K562 (cell line): ENCODE measurements around the gene AFAP1. TPM values are rescaled to one million over a fixed set of nuclear protein-coding genes. Genes with fewer than 3 reads are reported as not detected.

Source experiments
- BMI1 ChIP-seq: fragments of 150-350 bp; IDR thresholded peaks from 2 replicates; pipeline ENCODE4 v1.6.1; 2014; ENCODE audit warnings: low read length
- CREB3L1 ChIP-seq: fragments of 450-650 bp; IDR thresholded peaks from 2 replicates; pipeline ENCODE4 v1.6.1; 2014; ENCODE audit warnings: low read depth, mild to moderate bottlenecking, moderate library complexity, borderline replicate concordance
- ELF1 ChIP-seq: fragments of 200-800 bp; sonication (Bioruptor generic); IDR thresholded peaks from 2 replicates; pipeline ENCODE4 v1.6.1; 2016; ENCODE audit warnings: missing genetic modification characterization, missing compliant biosample characterization
- GABPB1 ChIP-seq: sonication (generic); formaldehyde crosslinking; IDR thresholded peaks from 2 replicates; pipeline ENCODE4 v1.8.0; 2022; ENCODE audit warnings: mild to moderate bottlenecking, missing genetic modification reagents
- IFI16 ChIP-seq: fragments of 250-450 bp; sonication (Bioruptor Pico); IDR thresholded peaks from 2 replicates; pipeline ENCODE4 v2.1.2; 2022; ENCODE audit warnings: mild to moderate bottlenecking, inconsistent platforms
- MAFF ChIP-seq: IDR thresholded peaks from 2 replicates; pipeline ENCODE4 v1.6.1; 2012; ENCODE audit warnings: low read length, improper control_type of control experiment
- NFIC ChIP-seq: fragments of 450-650 bp; IDR thresholded peaks from 2 replicates; pipeline ENCODE4 v1.6.1; 2017; ENCODE audit warnings: mild to moderate bottlenecking, inconsistent platforms
- POLR2AphosphoS5 ChIP-seq: IDR thresholded peaks from 2 replicates; pipeline ENCODE4 v1.6.1; 2011; ENCODE audit warnings: mild to moderate bottlenecking, low read depth, low read length, moderate library complexity; ENCODE audit not compliant: control insufficient read depth, insufficient read depth
- SAP30 ChIP-seq: fragments of 200-600 bp; sonication (generic); IDR thresholded peaks from 2 replicates; pipeline ENCODE4 v1.6.1; 2012; ENCODE audit warnings: borderline replicate concordance, low read depth, mild to moderate bottlenecking, moderate library complexity, low read length, control low read depth, inconsistent platforms; ENCODE audit not compliant: insufficient read depth, poor library complexity, severe bottlenecking
- SRSF3 ChIP-seq: fragments of 200-400 bp; formaldehyde crosslinking; IDR thresholded peaks from 2 replicates; pipeline ENCODE4 v1.6.1; 2016; ENCODE audit warnings: mild to moderate bottlenecking, low read length, moderate library complexity; ENCODE audit not compliant: insufficient read depth
- ZNF253 ChIP-seq: fragments of 250-450 bp; sonication (Bioruptor Pico); conservative IDR thresholded peaks from 2 replicates; pipeline ENCODE4 v1.6.1; 2021; ENCODE audit warnings: mild to moderate bottlenecking
- ZNF311 ChIP-seq: fragments of 250-450 bp; sonication (Bioruptor Pico); IDR thresholded peaks from 2 replicates; pipeline ENCODE4 v1.4.0; 2020; ENCODE audit warnings: mild to moderate bottlenecking, moderate library complexity
- ZNF318 ChIP-seq, 2 experiments: fragments of 450-650 bp; IDR thresholded peaks; 2 replicates each; pipeline ENCODE4 v1.6.1; 2016; ENCODE audit warnings: mild to moderate bottlenecking in 2 of 2, borderline replicate concordance in 1 of 2, low read depth in 1 of 2, moderate library complexity in 1 of 2
- ZNF76 ChIP-seq: fragments of 250-450 bp; sonication (Bioruptor Pico); IDR thresholded peaks from 2 replicates; pipeline ENCODE4 v1.4.0; 2020; ENCODE audit warnings: mild to moderate bottlenecking, moderate library complexity, borderline replicate concordance
- ZNF778 ChIP-seq: fragments of 450-650 bp; formaldehyde crosslinking; IDR thresholded peaks from 2 replicates; pipeline ENCODE4 v1.4.0; 2020; ENCODE audit warnings: mild to moderate bottlenecking, moderate library complexity
- polyA plus RNA-seq, 8 experiments: library from polyadenylated mRNA; depleted of rRNA in 4 of 8; stranded (reverse) in 5 of 8; unstranded in 3 of 8; fragments of >200 nt; fragmentation: Nextera tagmentation in 2 of 8; fragmentation: Illumina TruSeq in 1 of 8; extraction: Ambion mirVana in 2 of 8; extraction: Trizol in 1 of 8; gene quantifications; 2 replicates each; pipeline versions ENCODE4 v1.2.1 to v1.2.3, GENCODE V29; 2011 to 2014; ENCODE audit warnings: inconsistent platforms in 1 of 8, missing spikeins in 1 of 8
- total RNA-seq, 7 experiments: library from RNA; depleted of rRNA in 6 of 7; stranded (reverse); fragments of >200 nt in 6 of 7; fragmentation: Illumina TruSeq in 2 of 7; extraction: Trizol in 2 of 7; gene quantifications; 2 replicates each; pipeline versions ENCODE4 v1.2.1 to v1.2.3, GENCODE V29; 2011 to 2021; ENCODE audit warnings: low replicate concordance in 1 of 7

The AFAP1 gene
- total and polyA plus RNA-seq, 9 of the 15 experiments (the other 6 are each of a cell fraction or from before 2014, with no cell fraction given), result 0.07 to 0.42 (median 0.12) TPM; not detected in 1

- TF ChIP-seq ZNF318 (IDR thresholded peaks at IDR 0.05; ENCODE audit: borderline replicate concordance in 1 of 2, low read depth in 1 of 2) (no peak), CREB3L1 (no peak), SAP30 (no peak), GABPB1 (no peak), ZNF311 (CRISPR knock-in tag) (no peak), ZNF253 (CRISPR knock-in tag) (no peak), NFIC (no peak), IFI16 (CRISPR knock-in tag) (no peak), ZNF778 (no peak), BMI1 (no peak), MAFF (no peak), SRSF3 (no peak), ZNF76 (CRISPR knock-in tag) (no peak), POLR2AphosphoS5 (no peak), ELF1 (no peak)
- TF ChIP-seq, all 486 proteins: peak for 0
These were observed 119.4 kb downstream of the AFAP1 start (continued) for GRCh38 chr4:7820031-7820818.
